NCI-H748 (cell line): ENCODE data around the gene MPHOSPH6.
"Not testable (repeated sequence)": the region's sequence is repeated elsewhere in the genome, so short reads cannot be mapped to it uniquely, and the experiment has no call there.

Source experiments
- DNase-seq: peaks from one replicate; lab custom pipeline; 2025; ENCODE audit not compliant: unreplicated experiment; lab: John Stamatoyannopoulos, UW

The MPHOSPH6 gene

GRCh38 chr16:82176204-82176603, 6.2 kb upstream of the MPHOSPH6 start:
- DNase-seq: no peak

- no peak for DNase-seq
These were observed 5.6 kb upstream of the MPHOSPH6 start for GRCh38 chr16:82175627-82176026.

GRCh38 chr16:82167670-82168069, 2.4 kb downstream of the MPHOSPH6 start:
- no peak for DNase-seq

- no peak for DNase-seq
These were observed 9.8 kb downstream of the MPHOSPH6 start for GRCh38 chr16:82160226-82160625.

- no peak for DNase-seq
These were observed 12.2 kb downstream of the MPHOSPH6 start for GRCh38 chr16:82157836-82158235.

- DNase-seq: no peak
These were observed 12.6 kb downstream of the MPHOSPH6 start for GRCh38 chr16:82157534-82157812.

- no peak for DNase-seq
These were observed 13.1 kb downstream of the MPHOSPH6 start for GRCh38 chr16:82156761-82157533.

GRCh38 chr16:82152641-82153112, 17.3 kb downstream of the MPHOSPH6 start:
- no peak for DNase-seq

GRCh38 chr16:82152196-82152595, 17.8 kb downstream of the MPHOSPH6 start:
- no peak for DNase-seq

- DNase-seq: no peak
These were observed 19.5 kb downstream of the MPHOSPH6 start for GRCh38 chr16:82150549-82150948.

- no peak for DNase-seq
These were observed 20.5 kb downstream of the MPHOSPH6 start for GRCh38 chr16:82149536-82149935.

- no peak for DNase-seq
These were observed 22.5 kb downstream of the MPHOSPH6 start for GRCh38 chr16:82147546-82147945.

GRCh38 chr16:82146957-82147356, 23.1 kb downstream of the MPHOSPH6 start:
- DNase-seq: no peak

- DNase-seq: no peak
These were observed 23.5 kb downstream of the MPHOSPH6 start for GRCh38 chr16:82146556-82146955.

GRCh38 chr16:82139286-82139571, 30.8 kb downstream of the MPHOSPH6 start:
- not testable (repeated sequence) for DNase-seq

- DNase-seq: peak; percentile 67
These were observed 31.3 kb downstream of the MPHOSPH6 start for GRCh38 chr16:82138478-82139285.

GRCh38 chr16:82137822-82138167, 32.2 kb downstream of the MPHOSPH6 start:
- no peak for DNase-seq

GRCh38 chr16:82136956-82137821, 32.8 kb downstream of the MPHOSPH6 start:
- DNase-seq: no peak

GRCh38 chr16:82135844-82136243, 34.2 kb downstream of the MPHOSPH6 start:
- no peak for DNase-seq

- no peak for DNase-seq
These were observed 35.2 kb downstream of the MPHOSPH6 start for GRCh38 chr16:82134846-82135245.

- DNase-seq: no peak
These were observed 36.2 kb downstream of the MPHOSPH6 start for GRCh38 chr16:82133798-82134197.

- DNase-seq: no peak
These were observed 40.1 kb downstream of the MPHOSPH6 start for GRCh38 chr16:82129881-82130280.
